Body of pancreas (tissue), 4 donors: ENCODE results near the gene PAK6. TPM values are rescaled to one million over a fixed set of nuclear protein-coding genes. Genes with fewer than 3 reads are reported as not detected.

Experiments
- ATAC-seq: fragments of 150-250 bp; one replicate; pipeline ENCODE4 v1.9.1; 2016
- DNase-seq, 4 donors: peaks; one replicate each; pipeline ENCODE4 v3.0.0-alpha.2; 2019
- H3K27ac ChIP-seq, 4 donors: fragments of 200-600 bp; sonication (generic); 1 replicate in 3 of 4; 2 replicates in 1 of 4; pipeline versions ENCODE4 v1.5.1 to v1.6.1; 2016 to 2019; ENCODE audit warnings: mild to moderate bottlenecking in 1 of 4, mixed read lengths in 1 of 4, moderate library complexity in 1 of 4
- H3K27me3 ChIP-seq, 2 donors: fragments of 200-600 bp; sonication (generic); one replicate each; pipeline ENCODE4 v1.6.0; 2016; ENCODE audit warnings: mild to moderate bottlenecking in 1 of 2
- H3K36me3 ChIP-seq, 2 donors: fragments of 200-600 bp; sonication (generic); replicated peaks in 1 of 2; 2 replicates each; pipeline ENCODE4 v1.5.1; 2016; ENCODE audit warnings: low read depth in 2 of 2; ENCODE audit not compliant: insufficient read depth in 1 of 2
- H3K4me1 ChIP-seq: fragments of 200-600 bp; sonication (generic); one replicate; pipeline ENCODE4 v1.6.0; 2016
- H3K4me3 ChIP-seq, 2 donors: fragments of 200-600 bp; sonication (generic); 1 replicate in 1 of 2; 2 replicates in 1 of 2; pipeline ENCODE4 v1.5.1; 2016 to 2019
- H3K9me3 ChIP-seq, 3 donors: fragments of 200-600 bp; sonication (generic); 1 replicate in 2 of 3; 2 replicates in 1 of 3; pipeline ENCODE4 v1.5.1; 2016
- POLR2A ChIP-seq, 3 donors: fragments of 450-650 bp; IDR thresholded peaks; one replicate each; pipeline ENCODE4 v1.6.1; 2016; ENCODE audit warnings: antibody characterized with exemption in 3 of 3, mild to moderate bottlenecking in 2 of 3
- WGBS, 2 donors: methylation state at CpG; one replicate each; pipeline ENCODE4 v1.1.5; 2017; 5-methylcytosine and 5-hydroxymethylcytosine counted together
- intact Hi-C: fragments of 100-400 bp; cut with DNase I; formaldehyde crosslinking; loops from one replicate; pipeline ENCODE4 v1.15.1; 2023
- total RNA-seq, 2 donors: library from RNA; depleted of rRNA; stranded (reverse); fragments of >200 nt; gene quantifications; one replicate each; pipeline ENCODE4 v1.1.0, GENCODE V29; 2016
- TF ChIP-seq, protein P1 (sequence below), 7 experiments: fragments of 450-650 bp in 4 of 7; fragments of 200-600 bp in 3 of 7; sonication (generic) in 3 of 7; IDR thresholded peaks; one replicate each; pipeline ENCODE4 v1.5.1; 2016 to 2019; ENCODE audit warnings: antibody characterized with exemption in 7 of 7

Gene PAK6
- total RNA-seq, 2 donors from 2014 or later, result 14.8 to 22.4 TPM

DNA sequence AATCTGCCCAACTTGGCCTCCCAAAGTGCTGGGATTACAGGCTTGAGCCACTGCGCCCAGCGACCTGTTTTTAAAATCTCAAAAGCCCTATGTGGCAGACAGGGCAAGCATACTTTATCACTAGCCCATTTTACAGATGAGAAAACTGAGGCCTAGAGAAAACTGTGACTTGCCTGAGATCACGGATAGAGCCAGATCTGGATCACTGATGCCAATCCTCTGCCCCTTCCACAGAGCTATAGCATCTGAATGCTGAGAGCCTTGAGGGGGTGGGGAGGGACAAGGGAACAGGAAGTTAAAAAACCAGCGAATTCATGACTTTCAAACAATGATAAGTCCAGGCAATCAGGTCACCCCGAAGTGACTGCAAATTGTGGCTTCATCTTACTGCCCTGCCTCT is 36.7 kb downstream of the PAK6 start:
- no peak for ATAC-seq
- intact Hi-C loops, result loop anchor here (10.0 kb wide), 1 partner anchor 231 kb away; no protein-coding TSS in a partner anchor
- WGBS, 2 donors, result 76 to 81% methylated on average over 5 of the region's 5 CpGs

DNA sequence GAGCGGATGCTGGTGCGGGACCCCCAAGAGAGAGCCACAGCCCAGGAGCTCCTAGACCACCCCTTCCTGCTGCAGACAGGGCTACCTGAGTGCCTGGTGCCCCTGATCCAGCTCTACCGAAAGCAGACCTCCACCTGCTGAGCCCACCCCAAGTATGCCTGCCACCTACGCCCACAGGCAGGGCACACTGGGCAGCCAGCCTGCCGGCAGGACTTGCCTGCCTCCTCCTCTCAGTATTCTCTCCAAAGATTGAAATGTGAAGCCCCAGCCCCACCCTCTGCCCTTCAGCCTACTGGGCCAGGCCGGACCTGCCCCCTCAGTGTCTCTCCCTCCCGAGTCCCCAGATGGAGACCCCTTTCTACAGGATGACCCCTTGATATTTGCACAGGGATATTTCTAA is 37.1 kb downstream of the PAK6 start:
- no peaks in the 10 kb centered on the region for H3K9me3 ChIP-seq
- H3K4me1 ChIP-seq, result peaks cover 8% of the 10 kb centered on the region
- intact Hi-C loops, result loop anchor here (10.0 kb wide), 1 partner anchor 231 kb away; no protein-coding TSS in a partner anchor
- TF ChIP-seq, protein P1, sequence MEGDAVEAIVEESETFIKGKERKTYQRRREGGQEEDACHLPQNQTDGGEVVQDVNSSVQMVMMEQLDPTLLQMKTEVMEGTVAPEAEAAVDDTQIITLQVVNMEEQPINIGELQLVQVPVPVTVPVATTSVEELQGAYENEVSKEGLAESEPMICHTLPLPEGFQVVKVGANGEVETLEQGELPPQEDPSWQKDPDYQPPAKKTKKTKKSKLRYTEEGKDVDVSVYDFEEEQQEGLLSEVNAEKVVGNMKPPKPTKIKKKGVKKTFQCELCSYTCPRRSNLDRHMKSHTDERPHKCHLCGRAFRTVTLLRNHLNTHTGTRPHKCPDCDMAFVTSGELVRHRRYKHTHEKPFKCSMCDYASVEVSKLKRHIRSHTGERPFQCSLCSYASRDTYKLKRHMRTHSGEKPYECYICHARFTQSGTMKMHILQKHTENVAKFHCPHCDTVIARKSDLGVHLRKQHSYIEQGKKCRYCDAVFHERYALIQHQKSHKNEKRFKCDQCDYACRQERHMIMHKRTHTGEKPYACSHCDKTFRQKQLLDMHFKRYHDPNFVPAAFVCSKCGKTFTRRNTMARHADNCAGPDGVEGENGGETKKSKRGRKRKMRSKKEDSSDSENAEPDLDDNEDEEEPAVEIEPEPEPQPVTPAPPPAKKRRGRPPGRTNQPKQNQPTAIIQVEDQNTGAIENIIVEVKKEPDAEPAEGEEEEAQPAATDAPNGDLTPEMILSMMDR (IDR thresholded peaks at IDR 0.05), result no peak
- TF ChIP-seq POLR2A (IDR thresholded peaks at IDR 0.05), result no peak
- peaks cover 0 to 5% of the 10 kb centered on the region in 2 donors for H3K27me3 ChIP-seq
- H3K36me3 ChIP-seq, result no peaks in the 10 kb centered on the region
- H3K27ac ChIP-seq, result no peak overlapping the region
- DNase-seq (no peak), ATAC-seq (no peak)
- H3K4me3 ChIP-seq, result no peak overlapping the region
- 89 to 92% methylated on average over 5 to 7 of the region's 7 CpGs for WGBS, 2 donors

More for the DNA sequence above, 36.7 kb downstream of the PAK6 start:
- Histone ChIP-seq H3K4me3 (no peak overlapping the region), H3K4me1 (peaks cover 8% of the 10 kb centered on the region), H3K9me3 (no peaks in the 10 kb centered on the region), H3K27me3 (peaks cover 0 to under 1% of the 10 kb centered on the region in 2 donors), H3K36me3 (no peaks in the 10 kb centered on the region), H3K27ac (no peak overlapping the region)
- DNase-seq, result no peak
- TF ChIP-seq, protein P1 (IDR thresholded peaks at IDR 0.05), result no peak
- TF ChIP-seq POLR2A (IDR thresholded peaks at IDR 0.05), result no peak

DNA sequence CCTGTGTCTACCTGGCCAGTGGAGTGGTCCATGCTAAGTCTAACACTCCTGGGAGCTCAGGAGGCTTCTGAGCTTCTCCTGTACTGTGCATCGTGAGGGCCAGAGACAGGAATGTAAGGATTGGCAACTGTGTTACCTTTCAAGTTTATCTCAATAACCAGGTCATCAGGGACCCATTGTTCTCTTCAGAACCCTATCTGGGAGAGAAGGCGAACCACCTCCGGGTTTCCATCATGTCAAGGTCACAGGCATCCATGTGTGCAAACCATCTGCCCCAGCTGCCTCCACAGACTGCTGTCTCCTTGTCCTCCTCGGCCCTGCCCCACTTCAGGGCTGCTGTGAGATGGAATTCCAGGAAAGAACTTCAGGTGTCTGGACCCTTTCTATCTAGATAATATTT is 38.1 kb downstream of the PAK6 start:
- WGBS, 2 donors, result 43 to 51% methylated on average over 4 of the region's 4 CpGs
- H3K4me1 ChIP-seq, result peaks cover 15% of the 10 kb centered on the region
- TF ChIP-seq, protein P1 (IDR thresholded peaks at IDR 0.05), result no peak
- TF ChIP-seq POLR2A (IDR thresholded peaks at IDR 0.05), result no peak
- no peak for ATAC-seq
- H3K27me3 ChIP-seq, result peaks cover 0 to 12% of the 10 kb centered on the region in 2 donors
- no peak for DNase-seq
- H3K9me3 ChIP-seq, result no peaks in the 10 kb centered on the region
- H3K4me3 ChIP-seq, result no peak overlapping the region
- no peak overlapping the region for H3K27ac ChIP-seq
- intact Hi-C loops, result loop anchor here (10.0 kb wide), 1 partner anchor 232 kb away; no protein-coding TSS in a partner anchor
- no peaks in the 10 kb centered on the region for H3K36me3 ChIP-seq

- ATAC-seq, result no peak
- DNase-seq, result no peak
- 57 to 75% methylated on average over 16 of the region's 16 CpGs for WGBS, 2 donors
- Histone ChIP-seq H3K4me3 (no peak overlapping the region), H3K4me1 (peaks cover 21% of the 10 kb centered on the region), H3K9me3 (no peaks in the 10 kb centered on the region), H3K27ac (no peak overlapping the region), H3K27me3 (peaks cover 0 to 12% of the 10 kb centered on the region in 2 donors), H3K36me3 (no peaks in the 10 kb centered on the region)
- no peak for TF ChIP-seq POLR2A (IDR thresholded peaks at IDR 0.05)
- TF ChIP-seq, protein P1 (IDR thresholded peaks at IDR 0.05), result no peak
- intact Hi-C loops, result loop anchor here (10.0 kb wide), 1 partner anchor 233 kb away; no protein-coding TSS in a partner anchor
These were observed 38.6 kb downstream of the PAK6 start for GRCh38 chr15:40277471-40277870.

DNA sequence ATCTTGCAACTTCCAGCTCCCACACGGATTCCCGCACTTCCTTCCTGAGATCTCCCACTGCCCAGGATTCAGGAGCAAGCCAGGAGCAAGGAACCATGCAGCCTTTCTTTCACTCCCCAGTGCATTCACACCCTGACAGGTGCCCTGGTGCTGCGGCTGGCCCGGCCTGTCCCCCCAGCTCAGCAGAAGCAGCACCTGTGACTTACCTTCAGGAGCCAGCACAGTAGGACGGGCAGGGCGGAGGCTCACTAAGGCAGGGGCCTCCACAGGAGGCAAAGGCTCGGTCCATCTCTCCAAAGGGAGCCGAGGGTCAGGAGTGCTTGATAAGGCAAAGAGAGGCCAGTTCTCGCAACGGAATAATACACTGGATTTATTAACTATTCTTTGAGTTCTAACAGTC is 39.2 kb downstream of the PAK6 start:
- H3K4me1 ChIP-seq, result peaks cover 26% of the 10 kb centered on the region
- H3K36me3 ChIP-seq, result no peaks in the 10 kb centered on the region
- no peak overlapping the region for H3K27ac ChIP-seq
- WGBS, 2 donors, result 71 to 72% methylated on average over 6 to 10 of the region's 10 CpGs
- TF ChIP-seq, protein P1 (IDR thresholded peaks at IDR 0.05), result no peak
- TF ChIP-seq POLR2A (IDR thresholded peaks at IDR 0.05), result no peak
- no peak for ATAC-seq
- no peaks in the 10 kb centered on the region for H3K9me3 ChIP-seq
- intact Hi-C loops, result loop anchor here (10.0 kb wide), 1 partner anchor 233 kb away; no protein-coding TSS in a partner anchor
- peaks cover 0 to 15% of the 10 kb centered on the region in 2 donors for H3K27me3 ChIP-seq
- H3K4me3 ChIP-seq, result no peak overlapping the region
- no peak for DNase-seq
